Motor neuron (in vitro differentiated cells): ENCODE results near the gene RASSF8. TPM values are rescaled to one million over a fixed set of nuclear protein-coding genes. Genes with fewer than 3 reads are reported as not detected.

Experiments used
- ATAC-seq, 8 experiments: fragments of 200-7000 bp; cut with Tn5 transposase; replicated peaks in 6 of 8; 2 replicates each; pipeline ENCODE4 v1.8.0; 2021; ENCODE audit warnings: mild to moderate bottlenecking in 8 of 8, moderate library complexity in 8 of 8
- H3K27ac ChIP-seq, 2 donors: fragments of 250-450 bp; sonication (Bioruptor Pico); 2 replicates each; pipeline ENCODE4 v1.9.0; 2021; ENCODE audit warnings: antibody characterized with exemption in 2 of 2, mild to moderate bottlenecking in 2 of 2, moderate library complexity in 1 of 2
- H3K4me1 ChIP-seq, 2 donors: fragments of 250-450 bp; sonication (Bioruptor Pico); replicated peaks in 1 of 2; 2 replicates each; pipeline ENCODE4 v1.6.1; 2021; ENCODE audit warnings: antibody characterized with exemption in 2 of 2, mild to moderate bottlenecking in 2 of 2, moderate library complexity in 1 of 2
- H3K4me3 ChIP-seq, 5 donors: fragments of 250-450 bp; sonication (Bioruptor Pico); 2 replicates each; pipeline ENCODE4 v1.9.0; 2021; ENCODE audit warnings: antibody characterized with exemption in 5 of 5, mild to moderate bottlenecking in 5 of 5, moderate library complexity in 4 of 5
- WGBS, 10 experiments: fragments of 450-650 bp; shearing (Covaris generic); methylation state at CpG; one replicate each; pipeline ENCODE4 v1.0.0; 2022; 5-methylcytosine and 5-hydroxymethylcytosine counted together
- in situ Hi-C, 9 experiments: fragments of 400-800 bp; cut with MboI; loops; one replicate each; pipeline ENCODE4 v1.15.0; 2021; ENCODE audit warnings: low sequenced_read_pairs in 9 of 9, low pct_unique_long_range_greater_than_20kb in 2 of 9; ENCODE audit not compliant: unreplicated experiment in 9 of 9
- total RNA-seq, 8 experiments: library from RNA; unstranded; fragments of 300-600 nt; gene quantifications; 2 replicates each; pipeline versions ENCODE4 v1.2.3 to v1.2.4, GENCODE V29; 2022

RASSF8 gene
- total RNA-seq, 8 experiments from 2014 or later, result 17.3 to 91.7 (median 37.2) TPM

DNA sequence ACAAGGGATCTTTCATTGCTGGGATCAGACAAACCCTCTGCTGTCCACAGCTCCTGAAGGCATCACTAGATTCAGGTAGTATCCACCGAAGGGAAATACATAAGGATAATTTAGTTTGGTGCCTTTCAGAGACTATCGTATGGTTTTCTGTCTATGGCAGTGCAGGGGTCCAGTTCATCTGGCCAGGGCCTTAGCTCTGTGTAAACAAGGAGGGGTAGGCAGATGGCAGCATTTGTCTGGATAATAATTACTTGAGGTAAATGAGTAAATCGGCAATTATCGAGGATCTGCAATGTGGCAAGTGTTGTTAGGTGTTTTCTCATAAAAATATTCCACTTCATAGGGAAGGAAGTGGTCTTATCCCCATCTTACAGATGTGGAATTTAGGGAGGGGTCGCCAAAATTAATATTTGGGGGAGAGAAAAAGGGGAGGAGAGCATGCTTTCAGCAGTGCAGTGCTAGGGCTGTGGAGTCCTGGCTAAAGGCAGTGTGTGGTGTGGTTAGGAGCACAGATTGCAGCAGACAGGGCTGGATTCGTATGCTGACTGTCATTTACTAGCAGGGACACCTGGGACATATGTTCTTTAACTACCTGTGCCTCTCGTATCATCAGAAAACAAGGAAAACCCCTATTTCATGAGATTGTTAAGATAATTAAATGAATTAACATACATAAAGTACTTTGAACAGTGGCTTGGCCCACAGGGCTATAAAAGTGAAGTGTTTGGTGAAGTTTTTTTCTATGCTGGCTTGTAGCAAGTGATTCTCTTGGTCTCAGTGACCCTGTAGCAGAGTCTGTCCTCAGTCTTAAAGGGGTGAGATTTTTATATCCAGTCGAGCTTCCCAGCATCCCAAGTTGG is 27.1 kb downstream of the RASSF8 start:
- no peak overlapping the region for H3K4me3 ChIP-seq
- ATAC-seq, result peak in 5 of 8 experiments; percentile 31 to 50 (median 41)

DNA sequence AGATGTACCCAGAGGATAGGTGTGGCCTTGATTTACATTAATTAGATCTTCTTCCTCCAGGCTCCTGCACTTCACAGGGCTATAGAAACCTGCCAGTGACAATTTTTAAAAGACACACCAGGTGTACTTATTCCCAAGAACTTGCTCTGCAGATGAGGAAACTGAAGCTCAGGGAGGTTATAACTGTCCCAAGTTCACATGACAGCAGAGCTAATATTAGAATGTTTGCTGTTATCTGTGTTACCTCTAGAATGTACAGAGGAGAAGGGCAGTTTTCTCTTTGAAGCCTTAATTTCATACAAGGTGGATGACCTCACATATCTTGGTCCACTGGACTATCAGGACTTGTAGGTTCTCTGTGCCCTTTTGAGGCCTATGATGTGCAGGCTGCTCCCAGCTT is 27.7 kb downstream of the RASSF8 start:
- in situ Hi-C loops, result no loop called here
- Histone ChIP-seq H3K27ac (no peak overlapping the region), H3K4me1 (peaks cover 4 to 6% of the 10 kb centered on the region in 2 donors), H3K4me3 (no peak overlapping the region)
- ATAC-seq, result no peak

More for the DNA sequence above, 27.1 kb downstream of the RASSF8 start:
- 62 to 85% (median 69%) methylated on average over 1 to 8 of the region's 8 CpGs; no CpG with 5 or more reads in 2 of the 10 experiments for WGBS, 10 experiments
- H3K27ac ChIP-seq, result no peak overlapping the region
- peaks cover 5 to 9% of the 10 kb centered on the region in 2 donors for H3K4me1 ChIP-seq
- in situ Hi-C loops, result no loop called here

DNA sequence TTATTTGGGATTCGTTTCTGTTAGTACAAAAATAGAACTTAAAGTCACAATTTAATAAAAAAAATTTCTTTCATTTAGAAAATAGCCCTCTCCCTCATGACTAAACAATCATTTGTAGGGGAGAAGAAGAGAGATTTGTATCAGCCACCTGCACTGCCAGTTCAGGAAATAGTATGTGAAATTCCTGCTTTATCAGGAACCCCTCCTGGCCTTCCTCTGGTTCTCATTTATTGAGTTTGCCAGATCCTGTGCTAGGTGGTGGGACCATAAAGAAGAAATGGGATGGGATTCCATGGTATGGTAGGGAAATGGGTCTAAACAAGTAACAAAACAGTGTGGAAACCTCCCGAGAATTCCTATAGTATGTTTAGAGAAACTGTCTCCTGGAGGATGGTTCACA is 30.0 kb downstream of the RASSF8 start:
- H3K4me1 ChIP-seq, result no peaks in the 10 kb centered on the region
- ATAC-seq, result no peak
- no peak overlapping the region for H3K27ac ChIP-seq
- in situ Hi-C loops, result no loop called here
- WGBS, 10 experiments, result 32 to 100% (median 78%) methylated on average over 1 to 2 of the region's 2 CpGs; no CpG with 5 or more reads in 1 of the 10 experiments
- H3K4me3 ChIP-seq, result no peak overlapping the region

DNA sequence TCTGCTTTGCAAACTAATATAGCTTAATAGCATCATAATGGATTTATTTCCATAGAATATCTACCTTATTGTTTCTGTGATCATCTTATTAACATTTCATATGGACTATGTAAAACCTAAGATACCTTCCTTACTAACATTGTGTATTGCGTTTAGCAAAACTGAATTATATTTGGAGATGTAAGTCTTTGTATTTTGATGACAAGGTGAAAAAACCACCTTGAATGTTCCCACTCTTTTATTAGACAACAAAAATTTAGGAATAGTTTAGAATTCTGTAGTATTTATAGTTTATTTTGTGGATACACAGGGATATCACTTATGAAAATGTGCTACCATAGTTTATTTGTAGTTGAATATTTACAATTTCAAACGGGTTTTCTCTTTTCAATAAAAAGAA is 32.0 kb downstream of the RASSF8 start:
- Histone ChIP-seq H3K4me1 (peaks cover 2 to 4% of the 10 kb centered on the region in 2 donors), H3K27ac (no peak overlapping the region), H3K4me3 (no peak overlapping the region)
- in situ Hi-C loops, result no loop called here
- WGBS, 10 experiments, result 80 to 100% (median 92%) methylated on average over 1 to 2 of the region's 2 CpGs; no CpG with 5 or more reads in 1 of the 10 experiments
- no peak for ATAC-seq

DNA sequence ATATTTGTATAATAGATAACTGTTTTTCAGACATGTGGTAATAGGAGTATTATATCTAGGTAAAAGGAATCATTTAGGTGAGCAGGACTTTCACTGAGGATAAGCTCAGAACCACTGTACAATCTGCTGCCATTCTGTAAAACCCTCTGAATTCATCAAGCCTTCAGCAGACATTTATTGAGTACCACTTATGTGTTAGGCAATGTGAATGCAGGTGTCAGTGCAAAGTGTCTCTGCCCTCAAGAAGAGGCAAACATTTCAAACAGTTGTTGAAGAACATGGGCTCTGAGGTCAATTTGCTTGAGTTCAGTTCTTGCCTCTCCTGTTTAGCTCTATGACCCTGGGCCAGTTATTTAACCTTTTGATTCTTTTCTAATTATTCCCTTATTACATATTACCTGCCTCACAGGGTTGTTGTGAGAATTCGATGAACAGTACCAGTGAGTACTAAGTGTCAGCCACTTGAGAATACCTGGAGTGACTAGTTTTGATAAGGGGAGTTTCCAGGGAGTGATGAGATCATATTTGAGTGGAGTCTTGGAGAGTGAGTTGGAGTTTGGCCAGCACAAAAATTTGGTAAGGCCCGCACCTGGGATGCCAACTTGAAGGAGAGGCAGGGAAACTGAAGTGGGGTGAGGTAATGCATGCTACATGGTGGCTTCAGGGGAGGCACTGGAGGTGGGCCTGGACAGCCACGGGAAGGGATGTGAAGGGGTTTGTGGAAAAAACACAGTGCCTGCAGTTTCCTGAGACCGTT is 33.7 kb downstream of the RASSF8 start:
- WGBS, 10 experiments, result 75 to 100% (median 96%) methylated on average over 1 to 4 of the region's 4 CpGs
- in situ Hi-C loops, result no loop called here
- Histone ChIP-seq H3K4me3 (no peak overlapping the region), H3K4me1 (peaks cover 2 to 4% of the 10 kb centered on the region in 2 donors), H3K27ac (no peak overlapping the region)
- no peak for ATAC-seq

DNA sequence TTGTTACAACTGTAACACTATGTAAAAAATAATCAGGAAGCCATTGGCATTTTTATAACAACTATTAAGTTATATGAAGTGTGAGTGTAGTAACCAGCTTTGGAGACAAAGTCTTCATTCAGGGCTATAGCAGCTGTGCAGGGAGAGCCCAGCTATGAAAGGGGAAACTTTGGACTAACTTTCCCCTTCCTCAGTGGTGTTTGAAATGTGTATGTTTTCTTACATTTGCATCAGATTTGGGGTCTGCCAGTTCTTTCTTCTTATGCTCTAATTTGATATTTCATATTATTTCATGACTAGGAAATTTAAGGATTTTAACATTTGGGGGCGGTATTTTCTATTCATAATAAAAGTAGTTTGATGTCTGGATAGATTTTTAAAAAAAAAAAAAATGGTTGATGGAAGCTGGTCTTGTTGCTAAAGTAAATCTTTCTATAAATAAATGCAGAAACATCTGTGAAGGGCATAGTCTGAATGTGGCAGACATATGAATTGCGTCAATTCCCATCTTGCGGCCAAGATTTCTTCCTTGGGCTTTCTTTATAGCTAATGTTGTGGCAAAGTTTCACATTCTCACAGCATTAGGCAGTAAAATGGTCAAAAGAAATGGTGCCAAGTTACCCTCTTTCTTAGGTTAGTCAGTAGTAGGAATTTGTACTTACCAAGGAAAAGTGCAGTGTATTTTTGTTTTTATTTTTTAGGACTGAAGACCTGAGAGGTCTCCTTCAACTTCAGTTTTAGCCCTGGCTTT is 35.6 kb downstream of the RASSF8 start:
- 13 to 100% (median 84%) methylated on average over 2 to 3 of the region's 3 CpGs for WGBS, 10 experiments
- no peak overlapping the region for H3K4me3 ChIP-seq
- peak in 2 of 8 experiments; percentile 5 to 18 for ATAC-seq
- no peak overlapping the region for H3K27ac ChIP-seq
- in situ Hi-C loops, result no loop called here
- H3K4me1 ChIP-seq, result peaks cover 2 to 4% of the 10 kb centered on the region in 2 donors

DNA sequence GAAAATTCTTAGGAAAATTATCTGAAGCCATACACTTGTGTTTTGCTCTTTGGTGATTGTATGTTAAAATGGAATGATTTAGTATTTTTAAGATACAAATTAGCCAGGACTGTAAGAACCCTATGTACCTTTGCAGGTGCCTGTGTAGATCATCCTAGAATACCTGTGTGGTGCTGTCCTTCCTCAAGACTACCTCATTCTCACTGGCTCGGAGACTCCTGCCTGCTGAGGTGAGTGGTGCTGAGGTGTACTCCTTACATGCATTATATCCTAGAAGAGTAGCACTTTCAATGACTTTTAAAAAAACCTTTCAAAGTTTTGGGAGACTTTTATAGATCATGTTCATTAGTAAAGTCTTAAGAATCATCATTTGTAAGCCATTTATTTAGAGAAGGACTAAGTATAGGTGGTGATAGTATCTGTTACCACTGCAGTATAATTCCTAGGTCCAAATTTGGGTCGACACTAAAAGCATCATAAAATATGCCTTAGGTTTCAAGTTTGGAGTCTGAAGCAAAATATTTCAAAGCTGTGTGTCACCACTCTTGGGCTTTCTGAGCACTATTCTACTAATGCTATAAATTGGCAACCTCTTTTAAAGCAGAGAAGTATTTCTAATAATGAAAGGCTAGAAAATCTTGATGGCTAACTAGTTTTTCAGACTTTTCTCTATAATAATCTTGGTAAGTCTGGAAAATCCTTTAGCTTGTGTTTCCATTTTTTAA is 36.6 kb downstream of the RASSF8 start:
- Histone ChIP-seq H3K4me1 (peaks cover 2 to 4% of the 10 kb centered on the region in 2 donors), H3K27ac (no peak overlapping the region), H3K4me3 (no peak overlapping the region)
- in situ Hi-C loops, result no loop called here
- WGBS, 10 experiments, result 0 to 100% (median 100%) methylated on average over 1 to 2 of the region's 2 CpGs; no CpG with 5 or more reads in 3 of the 10 experiments
- no peak for ATAC-seq

DNA sequence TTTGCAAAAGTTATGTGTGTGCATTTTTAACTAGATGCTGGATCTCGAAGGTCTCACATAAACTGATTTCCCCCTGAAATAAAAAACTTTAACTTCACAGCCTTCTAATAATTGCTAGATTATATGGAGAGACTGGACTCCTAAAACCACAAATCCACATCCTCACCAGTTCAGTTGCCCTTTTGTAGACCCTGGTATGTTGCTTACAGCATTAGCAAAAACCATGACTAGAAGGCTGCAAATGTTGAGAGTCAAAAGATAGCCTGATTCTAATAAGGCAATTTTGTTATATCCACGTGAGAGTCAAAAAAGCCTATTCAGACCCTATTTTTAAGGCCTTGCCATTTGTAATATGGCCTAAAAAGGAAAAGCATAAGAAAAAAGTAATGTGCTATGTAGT is 37.4 kb downstream of the RASSF8 start:
- 0 to 92% (median 76%) methylated on average over 1 to 2 of the region's 2 CpGs for WGBS, 10 experiments
- Histone ChIP-seq H3K27ac (no peak overlapping the region), H3K4me3 (no peak overlapping the region), H3K4me1 (peaks cover 2 to 4% of the 10 kb centered on the region in 2 donors)
- no peak for ATAC-seq
- in situ Hi-C loops, result no loop called here

DNA sequence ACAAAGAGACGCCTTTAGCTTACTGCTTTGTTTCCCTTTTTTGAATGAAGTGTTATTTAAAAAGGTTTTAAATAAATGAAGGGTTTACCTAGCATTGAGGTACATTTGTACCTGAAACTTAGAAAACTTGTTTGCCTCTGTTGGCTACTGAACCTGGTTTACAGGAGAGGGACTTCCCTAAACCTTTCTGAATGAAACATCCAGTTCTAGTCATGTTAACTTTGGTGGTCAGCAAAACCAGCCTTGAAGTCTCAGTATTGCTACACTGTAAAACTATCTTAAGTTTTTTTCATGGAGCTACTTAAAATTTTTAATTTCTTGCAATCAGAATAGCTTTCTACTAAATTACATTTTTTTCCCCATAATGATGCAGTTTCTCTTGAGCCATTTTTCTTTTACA is 38.2 kb downstream of the RASSF8 start:
- Histone ChIP-seq H3K27ac (no peak overlapping the region), H3K4me3 (no peak overlapping the region), H3K4me1 (peaks cover 2 to 4% of the 10 kb centered on the region in 2 donors)
- in situ Hi-C loops, result no loop called here
- no peak for ATAC-seq
- WGBS, 10 experiments, result 67 to 100% (median 85%) methylated on average over 1 of the region's 1 CpG; no CpG with 5 or more reads in 2 of the 10 experiments

DNA sequence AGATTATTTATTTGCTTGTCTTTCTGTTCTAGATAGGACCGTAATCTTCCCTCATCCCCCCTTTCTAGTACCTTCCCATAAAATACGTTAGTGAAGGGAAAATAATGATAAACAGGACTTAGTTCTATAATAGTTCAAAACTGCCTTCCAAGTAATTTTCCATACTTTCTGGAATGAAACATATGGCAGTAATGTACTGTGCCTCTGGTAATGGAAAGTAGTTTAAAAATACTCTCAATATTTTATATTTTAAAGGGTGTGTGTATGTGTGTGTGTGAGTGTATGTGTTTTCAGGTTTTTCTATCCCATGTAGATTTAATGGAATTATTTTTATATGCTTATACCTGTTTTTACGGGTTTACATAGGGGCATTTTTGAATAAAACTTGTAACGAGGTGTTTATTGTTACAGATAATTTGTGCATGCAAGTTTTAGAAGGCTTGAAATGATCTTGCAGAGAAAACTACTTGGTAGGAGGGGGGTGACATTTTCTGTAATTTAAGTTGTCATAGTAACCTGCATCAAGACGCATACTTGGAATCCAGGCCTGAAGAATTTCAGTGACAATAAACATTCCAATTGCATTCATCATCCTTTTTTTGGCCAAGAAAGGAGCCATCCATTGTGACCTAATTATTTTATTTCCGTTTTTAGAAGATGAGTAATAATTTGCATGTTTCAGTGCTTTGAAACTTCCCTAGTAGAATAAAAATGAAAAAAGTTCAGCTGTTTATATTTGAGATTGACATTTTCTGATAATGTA is 38.9 kb downstream of the RASSF8 start:
- Histone ChIP-seq H3K4me1 (peaks cover 2 to 4% of the 10 kb centered on the region in 2 donors), H3K27ac (no peak overlapping the region), H3K4me3 (no peak overlapping the region)
- in situ Hi-C loops, result no loop called here
- peak in 6 of 8 experiments; percentile 33 to 89 (median 66) for ATAC-seq
- WGBS, 10 experiments, result 8 to 60% (median 34%) methylated on average over 4 to 6 of the region's 6 CpGs; no CpG with 5 or more reads in 1 of the 10 experiments

DNA sequence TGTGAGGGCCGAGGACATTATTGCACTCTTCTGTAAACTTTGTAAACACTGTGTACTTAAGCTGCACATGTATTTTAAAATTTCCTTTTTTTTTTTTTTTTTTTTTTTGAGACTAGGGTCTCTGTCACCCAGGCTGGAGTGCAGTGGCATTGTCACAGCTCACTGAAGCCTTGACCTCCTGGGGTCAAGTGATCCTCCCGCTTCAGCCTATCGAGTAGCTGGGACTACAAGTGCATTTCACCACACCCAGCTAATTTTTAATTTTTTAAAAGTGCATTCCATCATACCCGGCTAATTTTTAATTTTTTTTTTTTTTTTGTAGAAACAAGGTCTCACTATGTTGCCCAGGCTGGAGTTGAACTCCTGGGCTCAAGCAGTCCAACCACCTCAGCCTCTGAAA is 42.4 kb downstream of the RASSF8 start:
- Histone ChIP-seq H3K27ac (no peak overlapping the region), H3K4me1 (no peaks in the 10 kb centered on the region), H3K4me3 (no peak overlapping the region)
- 45 to 100% (median 93%) methylated on average over 2 to 4 of the region's 4 CpGs for WGBS, 10 experiments
- in situ Hi-C loops, result loop anchor here in 3 of 9 experiments (25.0 kb wide), 1 partner anchor 564 kb away; no protein-coding TSS in a partner anchor
- ATAC-seq, result no peak

DNA sequence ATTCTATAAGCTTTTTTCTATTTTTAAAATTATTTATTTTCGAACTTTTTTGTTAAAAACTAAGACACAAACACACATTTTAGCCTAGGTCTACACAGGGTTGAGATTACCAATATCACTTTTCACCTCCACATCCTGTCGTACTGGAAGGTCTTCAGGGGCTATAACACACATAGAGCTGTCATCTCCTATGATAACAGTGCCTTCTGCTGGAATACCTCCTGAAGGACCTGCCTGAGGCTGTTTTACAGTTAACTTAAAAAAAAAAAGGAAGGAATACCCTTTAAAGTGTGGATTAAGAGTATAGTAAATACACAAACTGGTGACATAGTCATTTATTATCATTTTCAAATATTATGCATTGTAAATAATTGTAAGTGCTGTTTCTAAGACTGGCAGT is 43.0 kb downstream of the RASSF8 start:
- peak in 1 of 8 experiments; percentile 49 for ATAC-seq
- 40 to 100% (median 88%) methylated on average over 1 to 2 of the region's 2 CpGs for WGBS, 10 experiments
- no peaks in the 10 kb centered on the region for H3K4me1 ChIP-seq
- H3K27ac ChIP-seq, result no peak overlapping the region
- no peak overlapping the region for H3K4me3 ChIP-seq
- in situ Hi-C loops, result loop anchor here in 3 of 9 experiments (25.0 kb wide), 1 partner anchor 564 kb away; no protein-coding TSS in a partner anchor
